DOHH2 (cell line): ENCODE data around the gene LAMC1.

Experiments used
- H3F3A ChIP-seq: fragments of 200-600 bp; sonication (generic), shearing (Covaris generic); 2 replicates; pipeline ENCODE4 v1.6.0; 2016; ENCODE audit warnings: antibody characterized with exemption, mild to moderate bottlenecking; ENCODE audit not compliant: control insufficient read depth, insufficient read depth
- H3K27ac ChIP-seq: fragments of 200-600 bp; sonication (generic); 2 replicates; pipeline ENCODE4 v1.5.1; 2014; ENCODE audit warnings: low read depth, mild to moderate bottlenecking, low read length, moderate library complexity
- H3K27me3 ChIP-seq: fragments of 200-600 bp; sonication (generic); 2 replicates; pipeline ENCODE4 v1.6.1; 2014; ENCODE audit warnings: mild to moderate bottlenecking, low read length, mixed read lengths; ENCODE audit not compliant: control insufficient read depth
- H3K36me3 ChIP-seq: fragments of 200-600 bp; sonication (generic); 2 replicates; pipeline ENCODE4 v1.6.1; 2014; ENCODE audit warnings: mild to moderate bottlenecking, low read length, moderate library complexity, mixed read lengths; ENCODE audit not compliant: control insufficient read depth
- H3K4me1 ChIP-seq: fragments of 200-600 bp; sonication (generic); 2 replicates; pipeline ENCODE4 v1.6.1; 2014; ENCODE audit warnings: mild to moderate bottlenecking, low read length, mixed read lengths; ENCODE audit not compliant: control insufficient read depth
- H3K4me2 ChIP-seq: fragments of 200-600 bp; sonication (generic); 2 replicates; pipeline ENCODE4 v1.6.0; 2014; ENCODE audit warnings: mild to moderate bottlenecking, low read length, moderate library complexity
- H3K4me3 ChIP-seq: fragments of 200-600 bp; sonication (generic); 2 replicates; pipeline ENCODE4 v1.5.1; 2014; ENCODE audit warnings: mild to moderate bottlenecking, low read length, mixed read lengths
- H3K79me2 ChIP-seq: fragments of 200-600 bp; sonication (generic); 2 replicates; pipeline ENCODE4 v1.6.1; 2014; ENCODE audit warnings: mild to moderate bottlenecking, low read length, mixed read lengths; ENCODE audit not compliant: control insufficient read depth
- H3K9me2 ChIP-seq: fragments of 200-600 bp; sonication (generic); replicated peaks from 2 replicates; pipeline ENCODE4 v1.6.1; 2014; ENCODE audit warnings: mild to moderate bottlenecking, low read length, mixed read lengths; ENCODE audit not compliant: control insufficient read depth
- H3K9me3 ChIP-seq: fragments of 200-600 bp; sonication (generic); 2 replicates; pipeline ENCODE4 v1.6.1; 2014; ENCODE audit warnings: antibody characterized with exemption, low read length, mixed read lengths; ENCODE audit not compliant: control insufficient read depth, insufficient read depth
- H4K20me1 ChIP-seq: fragments of 200-600 bp; sonication (generic); 2 replicates; pipeline ENCODE4 v1.6.0; 2014; ENCODE audit warnings: low read depth, mild to moderate bottlenecking, antibody characterized with exemption, low read length, moderate library complexity; ENCODE audit not compliant: control insufficient read depth, insufficient read depth
- CTCF ChIP-seq: fragments of 200-600 bp; sonication (generic); IDR thresholded peaks from one replicate; pipeline ENCODE4 v1.5.1; 2014; ENCODE audit warnings: antibody characterized with exemption, mild to moderate bottlenecking, low read depth, low read length; ENCODE audit not compliant: poor library complexity, severe bottlenecking
- EZH2phosphoT487 ChIP-seq: fragments of 200-600 bp; sonication (generic); IDR thresholded peaks from 2 replicates; pipeline ENCODE4 v1.6.1; 2017; ENCODE audit warnings: borderline replicate concordance, mild to moderate bottlenecking, antibody characterized with exemption, low read length, moderate library complexity, mixed read lengths

LAMC1 gene

GRCh38 chr1:183003203-183003602, 20.0 kb upstream of the LAMC1 start:
- Histone ChIP-seq H3K27me3 (peaks cover 32% of the 10 kb centered on the region), H3K9me2 (no peaks in the 10 kb centered on the region), H3K4me1 (no peaks in the 10 kb centered on the region), H3K9me3 (no peaks in the 10 kb centered on the region), H3K79me2 (no peaks in the 10 kb centered on the region), H3K36me3 (no peaks in the 10 kb centered on the region), H3K4me3 (no peak overlapping the region), H3K27ac (no peak overlapping the region), H3F3A (no peaks in the 10 kb centered on the region), H4K20me1 (no peaks in the 10 kb centered on the region), H3K4me2 (no peak overlapping the region)
- TF ChIP-seq EZH2phosphoT487 (no peak), CTCF (no peak)

- Histone ChIP-seq H4K20me1 (no peaks in the 10 kb centered on the region), H3K9me2 (no peaks in the 10 kb centered on the region), H3K27me3 (peaks cover 28% of the 10 kb centered on the region), H3K27ac (no peak overlapping the region), H3K4me3 (no peak overlapping the region), H3K4me2 (no peak overlapping the region), H3K9me3 (no peaks in the 10 kb centered on the region), H3F3A (no peaks in the 10 kb centered on the region), H3K4me1 (no peaks in the 10 kb centered on the region), H3K36me3 (no peaks in the 10 kb centered on the region), H3K79me2 (no peaks in the 10 kb centered on the region)
- TF ChIP-seq EZH2phosphoT487 (no peak), CTCF (no peak)
Measured at GRCh38 chr1:183004141-183004540, 19.1 kb upstream of the LAMC1 start.

- H3K9me3 ChIP-seq = peaks cover 6% of the 10 kb centered on the region; the same call in 1 of the 2 replicates
- no peak overlapping the region for H3K4me3 ChIP-seq
- TF ChIP-seq CTCF (no peak), EZH2phosphoT487 (no peak)
- H4K20me1 ChIP-seq = no peaks in the 10 kb centered on the region
- no peaks in the 10 kb centered on the region for H3K79me2 ChIP-seq
- no peaks in the 10 kb centered on the region for H3K36me3 ChIP-seq
- H3K27me3 ChIP-seq = peaks cover 17% of the 10 kb centered on the region
- H3K27ac ChIP-seq = no peak overlapping the region
- no peaks in the 10 kb centered on the region for H3K9me2 ChIP-seq
- no peaks in the 10 kb centered on the region for H3K4me1 ChIP-seq
- H3F3A ChIP-seq = no peaks in the 10 kb centered on the region
- H3K4me2 ChIP-seq = no peak overlapping the region
Measured at GRCh38 chr1:183011859-183012258, 11.4 kb upstream of the LAMC1 start.
